Tibial nerve (tissue), 4 donors: ENCODE data around the gene EFCAB7. TPM values are rescaled to one million over a fixed set of nuclear protein-coding genes. Genes with fewer than 3 reads are reported as not detected.

Source experiments
- DNase-seq, 2 donors: peaks; one replicate each; pipeline ENCODE4 v3.0.0-alpha.2; 2019; ENCODE audit warnings: low spot score in 2 of 2
- H3K27ac ChIP-seq, 4 donors: fragments of 200-600 bp; sonication (generic) in 3 of 4; one replicate each; pipeline ENCODE4 v1.5.1; 2017 to 2019; ENCODE audit warnings: mild to moderate bottlenecking in 1 of 4
- H3K27me3 ChIP-seq, 2 donors: fragments of 200-600 bp; sonication (generic) in 1 of 2; one replicate each; pipeline versions ENCODE4 v1.5.1 to v1.6.0; 2017 to 2019
- H3K36me3 ChIP-seq, 3 donors: fragments of 200-600 bp; sonication (generic); one replicate each; pipeline ENCODE4 v1.5.1; 2018 to 2019
- H3K4me1 ChIP-seq, 4 donors: fragments of 200-600 bp; sonication (generic) in 3 of 4; one replicate each; pipeline ENCODE4 v1.5.1; 2017 to 2019
- H3K4me3 ChIP-seq, 4 donors: fragments of 200-600 bp; sonication (generic) in 3 of 4; one replicate each; pipeline ENCODE4 v1.5.1; 2017 to 2019; ENCODE audit warnings: mild to moderate bottlenecking in 1 of 4, moderate library complexity in 1 of 4
- H3K9me3 ChIP-seq, 4 donors: fragments of 200-600 bp; sonication (generic) in 3 of 4; one replicate each; pipeline ENCODE4 v1.5.1; 2017 to 2019
- EP300 ChIP-seq, 2 donors: sonication (generic); formaldehyde crosslinking; IDR thresholded peaks; one replicate each; pipeline ENCODE4 v1.6.1; 2017; ENCODE audit warnings: antibody characterized with exemption in 2 of 2, mild to moderate bottlenecking in 1 of 2
- POLR2A ChIP-seq, 2 donors: fragments of 450-650 bp; IDR thresholded peaks; one replicate each; pipeline ENCODE4 v1.6.1; 2017; ENCODE audit warnings: antibody characterized with exemption in 2 of 2, mild to moderate bottlenecking in 2 of 2, moderate library complexity in 2 of 2
- WGBS, 2 donors: methylation state at CpG; one replicate each; pipeline ENCODE4 v1.1.5; 2018; 5-methylcytosine and 5-hydroxymethylcytosine counted together
- total RNA-seq, 4 donors: library from RNA; depleted of rRNA; stranded (reverse); fragments of >200 nt; gene quantifications; one replicate each; pipeline ENCODE4 v1.1.0, GENCODE V29; 2016
- TF ChIP-seq, protein P1 (sequence below), 5 experiments: fragments of 200-600 bp in 3 of 5; fragments of 450-650 bp in 2 of 5; sonication (generic) in 3 of 5; IDR thresholded peaks; one replicate each; pipeline ENCODE4 v1.5.1; 2016 to 2019; ENCODE audit warnings: antibody characterized with exemption in 5 of 5, mild to moderate bottlenecking in 3 of 5, moderate library complexity in 2 of 5

The EFCAB7 gene
- total RNA-seq, 4 donors from 2014 or later: 8.2 to 12.2 (median 10.2) TPM

DNA sequence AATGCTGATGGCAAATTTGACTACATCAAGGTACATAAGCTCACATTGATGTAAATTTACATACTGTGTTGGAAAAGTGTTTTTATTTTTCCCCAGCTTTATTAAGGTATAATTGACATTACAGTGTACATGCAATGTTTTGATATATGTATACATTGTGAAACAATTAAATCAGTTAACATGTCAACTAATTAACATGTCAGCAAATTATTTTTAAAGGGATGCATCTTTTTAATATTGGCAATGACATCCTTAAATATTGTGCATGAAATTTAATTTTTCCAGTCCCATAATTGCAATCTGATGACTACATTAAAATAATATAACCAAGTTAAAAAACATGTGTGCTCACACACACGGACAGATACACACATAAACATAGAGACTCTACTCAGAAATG, 9.4 kb downstream of the EFCAB7 start:
- no peaks in the 10 kb centered on the region for H3K9me3 ChIP-seq
- peaks cover 0 to 46% (median 0%) of the 10 kb centered on the region in 3 donors for H3K36me3 ChIP-seq
- WGBS, 2 donors: 65 to 76% methylated on average over 1 of the region's 1 CpG
- no peak overlapping the region for H3K4me3 ChIP-seq
- H3K4me1 ChIP-seq: no peaks in the 10 kb centered on the region
- no peaks in the 10 kb centered on the region for H3K27me3 ChIP-seq
- no peak for DNase-seq
- H3K27ac ChIP-seq: no peak overlapping the region
- TF ChIP-seq, protein P1, sequence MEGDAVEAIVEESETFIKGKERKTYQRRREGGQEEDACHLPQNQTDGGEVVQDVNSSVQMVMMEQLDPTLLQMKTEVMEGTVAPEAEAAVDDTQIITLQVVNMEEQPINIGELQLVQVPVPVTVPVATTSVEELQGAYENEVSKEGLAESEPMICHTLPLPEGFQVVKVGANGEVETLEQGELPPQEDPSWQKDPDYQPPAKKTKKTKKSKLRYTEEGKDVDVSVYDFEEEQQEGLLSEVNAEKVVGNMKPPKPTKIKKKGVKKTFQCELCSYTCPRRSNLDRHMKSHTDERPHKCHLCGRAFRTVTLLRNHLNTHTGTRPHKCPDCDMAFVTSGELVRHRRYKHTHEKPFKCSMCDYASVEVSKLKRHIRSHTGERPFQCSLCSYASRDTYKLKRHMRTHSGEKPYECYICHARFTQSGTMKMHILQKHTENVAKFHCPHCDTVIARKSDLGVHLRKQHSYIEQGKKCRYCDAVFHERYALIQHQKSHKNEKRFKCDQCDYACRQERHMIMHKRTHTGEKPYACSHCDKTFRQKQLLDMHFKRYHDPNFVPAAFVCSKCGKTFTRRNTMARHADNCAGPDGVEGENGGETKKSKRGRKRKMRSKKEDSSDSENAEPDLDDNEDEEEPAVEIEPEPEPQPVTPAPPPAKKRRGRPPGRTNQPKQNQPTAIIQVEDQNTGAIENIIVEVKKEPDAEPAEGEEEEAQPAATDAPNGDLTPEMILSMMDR (IDR thresholded peaks at IDR 0.05): no peak
- TF ChIP-seq EP300 (IDR thresholded peaks at IDR 0.05) (no peak), POLR2A (IDR thresholded peaks at IDR 0.05) (no peak)

DNA sequence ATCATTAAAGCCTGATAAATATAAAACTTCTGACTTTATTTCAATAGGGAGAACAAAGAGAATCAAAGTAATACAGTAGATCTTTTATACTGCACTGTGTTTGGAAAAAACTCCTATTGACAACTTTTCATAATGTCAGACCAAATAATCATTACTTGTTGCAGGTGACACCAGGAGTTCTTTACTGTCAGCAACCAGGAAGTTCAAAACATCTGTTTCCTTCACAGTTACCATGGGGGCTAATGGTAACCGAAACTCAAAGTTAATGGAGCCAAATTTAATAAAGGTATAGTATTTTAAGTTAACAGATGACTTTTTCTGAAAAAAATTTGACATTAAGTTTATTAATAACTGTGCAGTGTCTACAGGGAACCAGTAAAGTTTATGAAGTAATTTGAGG, 10.6 kb downstream of the EFCAB7 start:
- TF ChIP-seq POLR2A (IDR thresholded peaks at IDR 0.05) (no peak), EP300 (IDR thresholded peaks at IDR 0.05) (no peak)
- TF ChIP-seq, protein P1 (IDR thresholded peaks at IDR 0.05): no peak
- Histone ChIP-seq H3K4me3 (no peak overlapping the region), H3K27ac (no peak overlapping the region), H3K27me3 (no peaks in the 10 kb centered on the region), H3K36me3 (peaks cover 0 to 35% (median 0%) of the 10 kb centered on the region in 3 donors), H3K4me1 (no peaks in the 10 kb centered on the region), H3K9me3 (no peaks in the 10 kb centered on the region)
- no peak for DNase-seq
- WGBS, 2 donors: 94 to 96% methylated on average over 1 of the region's 1 CpG

DNA sequence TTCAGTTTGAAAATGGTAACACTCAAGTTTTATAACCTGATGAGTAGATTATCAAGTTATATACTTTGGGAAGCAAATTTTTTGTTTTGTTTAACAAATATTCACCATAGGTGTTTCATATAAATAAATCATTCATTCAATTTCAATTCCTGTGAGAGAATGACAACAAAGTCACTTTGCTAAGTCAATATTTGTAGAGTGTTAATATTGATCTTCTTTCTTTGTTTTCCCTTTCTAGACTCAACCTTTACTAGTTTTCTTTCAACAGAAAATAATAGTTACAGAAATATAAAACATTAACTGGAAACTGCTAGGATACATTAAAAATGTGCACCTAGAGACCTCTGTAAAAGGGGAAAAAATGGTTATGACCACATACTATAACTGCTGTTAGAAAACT, 11.1 kb downstream of the EFCAB7 start:
- TF ChIP-seq POLR2A (IDR thresholded peaks at IDR 0.05): no peak
- TF ChIP-seq, protein P1 (IDR thresholded peaks at IDR 0.05): no peak
- no peak for TF ChIP-seq EP300 (IDR thresholded peaks at IDR 0.05)
- H3K9me3 ChIP-seq: no peaks in the 10 kb centered on the region
- no peak for DNase-seq
- no peak overlapping the region for H3K27ac ChIP-seq
- H3K4me3 ChIP-seq: no peak overlapping the region
- H3K27me3 ChIP-seq: no peaks in the 10 kb centered on the region
- H3K4me1 ChIP-seq: no peaks in the 10 kb centered on the region
- H3K36me3 ChIP-seq: peaks cover 0 to 30% (median 0%) of the 10 kb centered on the region in 3 donors

DNA sequence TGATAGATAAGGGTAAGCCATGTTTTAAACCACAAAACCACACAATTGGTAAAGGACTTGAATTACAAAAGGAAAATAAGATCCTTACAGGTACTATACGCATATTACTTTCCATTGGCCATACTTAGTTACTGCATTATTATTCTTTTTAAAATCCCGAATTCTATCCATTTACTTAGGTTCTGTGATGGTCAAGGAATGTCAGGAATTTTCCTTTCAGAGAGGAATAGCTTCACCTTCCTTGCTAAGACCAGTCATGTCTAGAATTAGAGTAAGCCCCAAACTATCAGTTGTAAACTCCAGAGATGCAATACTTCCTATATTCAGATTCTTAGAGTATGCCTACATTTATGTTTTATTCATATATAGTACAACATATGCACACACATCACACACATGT, 13.7 kb downstream of the EFCAB7 start:
- no peak overlapping the region for H3K4me3 ChIP-seq
- TF ChIP-seq, protein P1 (IDR thresholded peaks at IDR 0.05): no peak
- TF ChIP-seq EP300 (IDR thresholded peaks at IDR 0.05) (no peak), POLR2A (IDR thresholded peaks at IDR 0.05) (no peak)
- 86 to 87% methylated on average over 2 of the region's 2 CpGs for WGBS, 2 donors
- no peaks in the 10 kb centered on the region for H3K4me1 ChIP-seq
- H3K9me3 ChIP-seq: no peaks in the 10 kb centered on the region
- no peak overlapping the region for H3K27ac ChIP-seq
- peaks cover 0 to 35% (median 0%) of the 10 kb centered on the region in 3 donors for H3K36me3 ChIP-seq
- no peak for DNase-seq
- no peaks in the 10 kb centered on the region for H3K27me3 ChIP-seq

DNA sequence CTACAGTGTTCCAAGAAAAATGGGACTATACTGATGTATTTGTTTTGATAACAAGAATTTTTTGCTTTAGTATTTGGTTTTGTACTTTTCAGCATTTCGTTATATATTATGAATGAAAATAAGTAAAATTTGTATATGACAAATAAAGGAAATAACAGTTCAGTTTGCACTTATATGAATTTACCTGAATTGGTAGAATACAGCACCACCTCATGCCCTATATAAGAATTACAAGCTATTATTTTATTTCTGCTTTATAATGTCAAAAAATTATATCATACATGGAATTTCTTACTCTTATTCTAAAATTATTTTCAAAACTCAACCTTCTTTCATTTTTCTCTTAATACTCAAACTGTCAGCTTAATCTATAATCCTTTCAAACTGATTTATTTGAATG, 14.6 kb downstream of the EFCAB7 start:
- no peaks in the 10 kb centered on the region for H3K9me3 ChIP-seq
- no peak for DNase-seq
- no peaks in the 10 kb centered on the region for H3K4me1 ChIP-seq
- peaks cover 0 to 33% (median 0%) of the 10 kb centered on the region in 3 donors for H3K36me3 ChIP-seq
- H3K27ac ChIP-seq: no peak overlapping the region
- H3K4me3 ChIP-seq: no peak overlapping the region
- TF ChIP-seq EP300 (IDR thresholded peaks at IDR 0.05) (no peak), POLR2A (IDR thresholded peaks at IDR 0.05) (no peak)
- TF ChIP-seq, protein P1 (IDR thresholded peaks at IDR 0.05): peak in 4 of 5 experiments; percentile 23 to 38 (median 34)
- H3K27me3 ChIP-seq: no peaks in the 10 kb centered on the region
- WGBS, 2 donors: 53 to 57% methylated on average over 1 of the region's 1 CpG
